ENCODE results near the gene ANAPC2.

Gene ANAPC2

GRCh38 chr9:137160716-137161557, 27.4 kb downstream of the ANAPC2 start:
- Mint-ChIP-seq H3K9me3 (no peaks in the 10 kb centered on the region), H3K4me1 (peaks cover 28% of the 10 kb centered on the region), H3K4me3 (no peak overlapping the region), H3K36me3 (no peaks in the 10 kb centered on the region), H3K27me3 (peaks cover 88% of the 10 kb centered on the region), H3K27ac (no peak overlapping the region)
- ATAC-seq = peak; percentile 4

- peaks cover 84% of the 10 kb centered on the region for H3K27me3 Mint-ChIP-seq
- H3K36me3 Mint-ChIP-seq = no peaks in the 10 kb centered on the region
- H3K9me3 Mint-ChIP-seq = no peaks in the 10 kb centered on the region
- H3K4me3 Mint-ChIP-seq = no peak overlapping the region
- H3K4me1 Mint-ChIP-seq = peaks cover 28% of the 10 kb centered on the region
- H3K27ac Mint-ChIP-seq = no peak overlapping the region
- ATAC-seq = no peak
These were observed 28.3 kb downstream of the ANAPC2 start for GRCh38 chr9:137160054-137160425.

GRCh38 chr9:137159105-137160053, 29.0 kb downstream of the ANAPC2 start:
- no peak for ATAC-seq
- Mint-ChIP-seq H3K4me1 (peaks cover 28% of the 10 kb centered on the region), H3K4me3 (no peak overlapping the region), H3K36me3 (no peaks in the 10 kb centered on the region), H3K27me3 (peaks cover 77% of the 10 kb centered on the region), H3K27ac (no peak overlapping the region), H3K9me3 (no peaks in the 10 kb centered on the region)

- H3K27ac Mint-ChIP-seq = no peak overlapping the region
- H3K9me3 Mint-ChIP-seq = no peaks in the 10 kb centered on the region
- H3K4me1 Mint-ChIP-seq = peaks cover 28% of the 10 kb centered on the region
- ATAC-seq = no peak
- no peak overlapping the region for H3K4me3 Mint-ChIP-seq
- H3K27me3 Mint-ChIP-seq = peaks cover 71% of the 10 kb centered on the region
- H3K36me3 Mint-ChIP-seq = no peaks in the 10 kb centered on the region
These were observed 29.7 kb downstream of the ANAPC2 start for GRCh38 chr9:137158625-137159024.

- Mint-ChIP-seq H3K27me3 (peaks cover 63% of the 10 kb centered on the region), H3K36me3 (no peaks in the 10 kb centered on the region), H3K9me3 (no peaks in the 10 kb centered on the region), H3K4me1 (peaks cover 28% of the 10 kb centered on the region), H3K27ac (no peak overlapping the region), H3K4me3 (no peak overlapping the region)
- ATAC-seq = no peak
These were observed 30.5 kb downstream of the ANAPC2 start for GRCh38 chr9:137157618-137158415.

- peak overlapping the region; percentile 58 for H3K4me3 Mint-ChIP-seq
These were observed 31.6 kb downstream of the ANAPC2 start for GRCh38 chr9:137156567-137157375.

GRCh38 chr9:137152844-137153405, 35.4 kb downstream of the ANAPC2 start:
- no peak for ATAC-seq
- Mint-ChIP-seq H3K4me1 (peaks cover 22% of the 10 kb centered on the region), H3K36me3 (no peaks in the 10 kb centered on the region), H3K9me3 (no peaks in the 10 kb centered on the region), H3K27me3 (peaks cover 36% of the 10 kb centered on the region), H3K27ac (no peak overlapping the region), H3K4me3 (no peak overlapping the region)

More at GRCh38 chr9:137156567-137157375, 31.6 kb downstream of the ANAPC2 start:
- Mint-ChIP-seq H3K4me1 (peaks cover 28% of the 10 kb centered on the region), H3K27ac (no peak overlapping the region), H3K36me3 (no peaks in the 10 kb centered on the region), H3K9me3 (no peaks in the 10 kb centered on the region), H3K27me3 (peaks cover 59% of the 10 kb centered on the region)
- ATAC-seq = peak; percentile 61

GRCh38 chr9:137150617-137151457, 37.5 kb downstream of the ANAPC2 start:
- peak overlapping the region; percentile 84 for H3K27ac Mint-ChIP-seq
- peaks cover 14% of the 10 kb centered on the region for H3K4me1 Mint-ChIP-seq

GRCh38 chr9:137149942-137150616, 38.3 kb downstream of the ANAPC2 start:
- no peak for ATAC-seq
- Mint-ChIP-seq H3K9me3 (no peaks in the 10 kb centered on the region), H3K4me1 (peaks cover 14% of the 10 kb centered on the region), H3K4me3 (peak overlapping the region; percentile 40), H3K36me3 (no peaks in the 10 kb centered on the region), H3K27ac (peak overlapping the region; percentile 84), H3K27me3 (peaks cover 32% of the 10 kb centered on the region)

More at GRCh38 chr9:137150617-137151457, 37.5 kb downstream of the ANAPC2 start:
- no peaks in the 10 kb centered on the region for H3K36me3 Mint-ChIP-seq
- H3K9me3 Mint-ChIP-seq = no peaks in the 10 kb centered on the region
- peak; percentile 56 for ATAC-seq
- H3K4me3 Mint-ChIP-seq = peak overlapping the region; percentile 41
- peaks cover 36% of the 10 kb centered on the region for H3K27me3 Mint-ChIP-seq

GRCh38 chr9:137149363-137149762, 39.0 kb downstream of the ANAPC2 start:
- Mint-ChIP-seq H3K27me3 (peaks cover 37% of the 10 kb centered on the region), H3K4me3 (no peak overlapping the region), H3K9me3 (no peaks in the 10 kb centered on the region), H3K36me3 (no peaks in the 10 kb centered on the region), H3K4me1 (peaks cover 14% of the 10 kb centered on the region), H3K27ac (no peak overlapping the region)
- no peak for ATAC-seq

- Mint-ChIP-seq H3K27ac (no peak overlapping the region), H3K9me3 (no peaks in the 10 kb centered on the region), H3K36me3 (no peaks in the 10 kb centered on the region), H3K27me3 (peaks cover 44% of the 10 kb centered on the region), H3K4me1 (peaks cover 14% of the 10 kb centered on the region), H3K4me3 (no peak overlapping the region)
- ATAC-seq = no peak
These were observed 39.7 kb downstream of the ANAPC2 start for GRCh38 chr9:137148661-137149060.

- H3K4me3 Mint-ChIP-seq = no peak overlapping the region
- peaks cover 14% of the 10 kb centered on the region for H3K4me1 Mint-ChIP-seq
- ATAC-seq = no peak
These were observed 40.1 kb downstream of the ANAPC2 start for GRCh38 chr9:137148242-137148641.

GRCh38 chr9:137147793-137148160, 40.6 kb downstream of the ANAPC2 start:
- H3K27ac Mint-ChIP-seq = no peak overlapping the region
- H3K36me3 Mint-ChIP-seq = no peaks in the 10 kb centered on the region
- peaks cover 53% of the 10 kb centered on the region for H3K27me3 Mint-ChIP-seq
- no peak for ATAC-seq
- no peak overlapping the region for H3K4me3 Mint-ChIP-seq
- H3K9me3 Mint-ChIP-seq = no peaks in the 10 kb centered on the region
- H3K4me1 Mint-ChIP-seq = peaks cover 14% of the 10 kb centered on the region

More at GRCh38 chr9:137148242-137148641, 40.1 kb downstream of the ANAPC2 start:
- Mint-ChIP-seq H3K9me3 (no peaks in the 10 kb centered on the region), H3K36me3 (no peaks in the 10 kb centered on the region), H3K27ac (no peak overlapping the region), H3K27me3 (peaks cover 48% of the 10 kb centered on the region)

Measured in stimulated activated memory B cell treated with anti-CD40 and anti-IgM and Interleukin-4, amounts not matched to agents 10 μg/mL and 1 μg/mL and 100 μg/mL, for 72 hours (primary cell).